Endometrial microvascular endothelial cells (primary cell): ENCODE data around the gene YIF1A. TPM values are rescaled to one million over a fixed set of nuclear protein-coding genes. Genes with fewer than 3 reads are reported as not detected.
"Not testable (repeated sequence)": the region's sequence is repeated elsewhere in the genome, so short reads cannot be mapped to it uniquely, and the experiment has no call there.

Source experiments
- in situ Hi-C: cut with HindIII; loops from 2 replicates; pipeline ENCODE4 v1.10.0; 2017; ENCODE audit warnings: low sequenced_read_pairs, low pct_unique_long_range_greater_than_20kb; ENCODE audit errors: inconsistent ontology term
- total RNA-seq: library from RNA; depleted of rRNA; stranded (reverse); fragments of >200 nt; gene quantifications from one replicate; pipeline ENCODE4 v1.2.3, GENCODE V29; 2015; ENCODE audit errors: inconsistent ontology term

The YIF1A gene
- total RNA-seq, 1 donor from 2014 or later = 171 TPM

GRCh38 chr11:66327171-66328030 is 38.5 kb upstream of the YIF1A start:
- in situ Hi-C loops = no loop called here

DNA sequence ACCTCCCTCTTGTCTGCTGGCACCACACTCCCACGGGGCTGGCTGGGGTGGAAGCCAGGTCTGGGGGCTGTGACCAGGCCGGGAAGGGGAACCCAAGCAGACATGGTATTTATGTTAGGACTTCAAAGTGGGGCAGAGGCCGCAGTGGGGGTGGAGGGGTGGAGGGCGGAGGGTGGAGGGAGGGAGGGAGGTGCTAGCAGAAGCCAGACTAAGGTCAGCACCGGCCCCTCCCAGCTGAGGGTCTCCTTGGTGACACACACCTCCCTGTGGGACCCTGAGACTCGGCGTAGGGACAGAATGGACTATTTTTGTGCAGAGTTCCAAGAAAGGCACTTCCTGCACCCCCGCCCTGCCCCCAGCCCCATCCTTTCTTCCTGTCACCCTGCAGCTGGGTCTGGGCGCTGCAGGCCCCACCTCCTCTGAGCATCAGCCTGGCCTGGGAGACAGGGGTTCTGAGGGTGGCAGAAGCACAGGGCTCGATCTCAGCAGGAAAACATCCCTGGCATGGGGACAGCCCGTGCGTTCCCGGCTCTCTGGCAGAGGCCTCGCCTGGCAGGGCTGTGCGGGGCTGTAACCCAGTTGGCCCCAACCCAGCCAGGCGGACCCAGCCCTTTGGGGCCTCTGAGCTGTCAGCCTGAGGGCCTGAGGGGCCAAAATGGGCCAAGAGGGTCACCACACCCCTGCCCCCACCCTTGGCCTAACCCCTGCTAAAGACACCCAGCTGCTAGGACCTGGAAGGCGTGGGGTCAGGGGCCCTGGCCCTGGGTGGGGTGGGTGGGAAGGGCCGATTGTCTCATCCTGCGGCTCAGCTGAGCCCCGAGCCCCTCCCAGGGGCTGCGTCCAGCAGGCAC is 37.5 kb upstream of the YIF1A start:
- in situ Hi-C loops = no loop called here

- in situ Hi-C loops = no loop called here
These were observed 36.3 kb upstream of the YIF1A start for GRCh38 chr11:66325263-66325671.

DNA sequence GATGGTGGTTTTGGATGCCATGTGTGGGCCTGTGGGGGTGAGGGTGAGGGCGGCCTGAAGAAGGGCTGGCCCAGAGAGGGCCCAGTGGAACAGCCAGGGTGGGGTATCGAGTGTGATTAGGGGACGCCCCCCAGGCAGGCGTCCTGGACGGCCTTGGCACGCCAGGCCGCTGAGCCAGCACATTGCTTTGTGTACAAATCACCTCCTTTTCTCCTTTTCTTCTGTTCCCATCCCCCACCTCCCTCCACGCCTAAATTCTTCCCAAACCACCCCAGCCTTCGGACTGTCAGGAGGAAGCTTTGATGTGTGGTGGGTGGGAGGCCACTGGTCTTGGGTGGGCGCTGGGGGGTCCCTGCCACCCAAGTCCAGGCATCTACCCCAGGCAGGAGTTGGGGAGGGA is 35.7 kb upstream of the YIF1A start:
- in situ Hi-C loops = no loop called here

DNA sequence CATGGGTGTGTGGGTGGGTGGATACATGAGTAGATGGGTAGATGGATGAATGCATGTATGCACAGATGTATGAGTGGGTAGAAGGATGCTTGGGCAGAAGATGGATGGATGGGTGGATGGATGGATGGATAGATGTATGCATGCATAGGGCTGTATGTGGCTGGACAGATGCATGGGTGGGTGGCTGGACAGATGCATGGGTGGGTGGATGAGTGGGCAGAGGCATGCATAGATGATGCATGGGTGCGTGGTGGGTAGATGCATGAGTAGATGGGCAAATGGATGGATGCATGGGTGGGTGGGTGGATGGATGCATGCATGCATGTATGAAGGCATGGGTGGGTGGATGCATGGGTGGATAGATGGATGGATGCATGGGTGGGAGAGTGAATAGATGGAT is 34.7 kb upstream of the YIF1A start:
- in situ Hi-C loops = no loop called here

- in situ Hi-C loops = no loop called here
These were observed 33.9 kb upstream of the YIF1A start for GRCh38 chr11:66322732-66323427.

DNA sequence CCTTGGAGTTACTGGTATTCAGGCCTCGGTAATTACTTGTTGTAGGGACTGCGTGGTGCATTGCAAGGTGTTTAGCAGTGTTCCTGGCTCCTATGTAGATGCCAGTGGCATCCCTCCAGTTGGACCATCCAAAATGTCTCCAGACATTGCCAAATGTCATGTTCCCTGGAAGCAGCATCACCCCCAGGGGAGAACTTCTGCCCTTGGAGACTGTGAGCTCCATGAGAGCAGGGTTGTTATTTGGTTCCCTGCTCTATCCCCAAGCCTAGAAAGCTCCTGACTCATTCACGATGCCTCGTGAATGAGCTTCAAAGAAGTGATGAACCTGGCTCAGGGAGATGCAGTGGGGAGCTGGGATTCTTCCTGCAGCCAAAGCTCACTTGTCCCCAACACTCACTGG is 32.7 kb upstream of the YIF1A start:
- in situ Hi-C loops = no loop called here

DNA sequence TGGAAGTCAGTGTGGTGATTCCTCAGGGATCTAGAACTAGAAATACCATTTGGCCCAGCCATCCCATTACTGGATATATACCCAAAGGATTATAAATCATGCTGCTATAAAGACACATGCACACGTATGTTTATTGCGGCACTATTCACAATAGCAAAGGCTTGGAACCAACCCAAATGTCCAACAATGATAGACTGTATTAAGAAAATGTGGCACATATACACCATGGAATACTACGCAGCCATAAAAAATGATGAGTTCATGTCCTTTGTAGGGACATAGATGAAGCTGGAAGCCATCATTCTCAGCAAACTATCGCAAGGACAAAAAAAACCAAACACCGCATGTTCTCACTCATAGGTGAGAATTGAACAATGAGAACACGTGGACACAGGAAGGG is 31.8 kb upstream of the YIF1A start:
- in situ Hi-C loops = not testable (repeated sequence)

- in situ Hi-C loops = not testable (repeated sequence)
These were observed 31.3 kb upstream of the YIF1A start for GRCh38 chr11:66320289-66320688.

DNA sequence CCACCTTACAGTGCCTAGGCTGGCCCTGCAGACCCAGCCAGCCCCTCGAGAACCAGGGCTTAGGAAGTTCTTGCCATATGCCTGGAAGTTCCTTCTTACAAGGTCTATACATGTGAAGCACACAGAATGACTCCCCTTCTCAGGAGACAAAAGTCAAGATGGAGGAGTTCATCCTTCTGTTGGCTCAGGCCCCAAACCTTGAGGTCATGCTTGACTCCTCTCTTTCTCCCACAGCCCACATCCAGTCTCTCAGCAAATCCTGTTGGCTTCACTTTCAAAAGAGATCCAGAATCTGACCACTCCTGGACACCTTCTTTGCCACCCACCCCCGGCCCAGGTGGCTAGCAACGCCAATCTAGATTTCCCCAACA is 29.6 kb upstream of the YIF1A start:
- in situ Hi-C loops = no loop called here

- in situ Hi-C loops = no loop called here
These were observed 29.0 kb upstream of the YIF1A start for GRCh38 chr11:66317723-66318599.

DNA sequence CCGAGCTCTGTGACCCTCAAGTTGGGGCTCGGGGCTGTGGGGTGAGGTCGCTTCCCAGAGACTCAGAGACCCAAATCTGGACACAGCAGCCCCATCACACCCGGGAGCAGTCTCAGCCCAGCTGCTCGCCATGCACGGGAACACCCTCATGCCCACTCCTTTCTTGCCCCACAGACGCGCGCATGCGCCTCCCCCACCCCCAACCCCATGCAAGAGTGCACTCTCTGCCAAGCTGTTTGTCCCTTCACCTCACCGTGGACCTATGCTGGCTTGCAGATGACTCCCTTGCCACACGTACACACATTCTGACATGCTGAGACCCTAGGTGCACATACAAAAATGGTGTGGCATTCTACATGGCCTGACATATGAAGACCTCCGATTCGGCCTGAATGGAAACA is 28.4 kb upstream of the YIF1A start:
- in situ Hi-C loops = no loop called here

- in situ Hi-C loops = no loop called here
These were observed 27.9 kb upstream of the YIF1A start, which contains the start of gene CD248 for GRCh38 chr11:66316849-66317251. TSS of gene CD248 (minus strand) at chr11:66317044. CDS start at chr11:66317027, 17 bp downstream.

DNA sequence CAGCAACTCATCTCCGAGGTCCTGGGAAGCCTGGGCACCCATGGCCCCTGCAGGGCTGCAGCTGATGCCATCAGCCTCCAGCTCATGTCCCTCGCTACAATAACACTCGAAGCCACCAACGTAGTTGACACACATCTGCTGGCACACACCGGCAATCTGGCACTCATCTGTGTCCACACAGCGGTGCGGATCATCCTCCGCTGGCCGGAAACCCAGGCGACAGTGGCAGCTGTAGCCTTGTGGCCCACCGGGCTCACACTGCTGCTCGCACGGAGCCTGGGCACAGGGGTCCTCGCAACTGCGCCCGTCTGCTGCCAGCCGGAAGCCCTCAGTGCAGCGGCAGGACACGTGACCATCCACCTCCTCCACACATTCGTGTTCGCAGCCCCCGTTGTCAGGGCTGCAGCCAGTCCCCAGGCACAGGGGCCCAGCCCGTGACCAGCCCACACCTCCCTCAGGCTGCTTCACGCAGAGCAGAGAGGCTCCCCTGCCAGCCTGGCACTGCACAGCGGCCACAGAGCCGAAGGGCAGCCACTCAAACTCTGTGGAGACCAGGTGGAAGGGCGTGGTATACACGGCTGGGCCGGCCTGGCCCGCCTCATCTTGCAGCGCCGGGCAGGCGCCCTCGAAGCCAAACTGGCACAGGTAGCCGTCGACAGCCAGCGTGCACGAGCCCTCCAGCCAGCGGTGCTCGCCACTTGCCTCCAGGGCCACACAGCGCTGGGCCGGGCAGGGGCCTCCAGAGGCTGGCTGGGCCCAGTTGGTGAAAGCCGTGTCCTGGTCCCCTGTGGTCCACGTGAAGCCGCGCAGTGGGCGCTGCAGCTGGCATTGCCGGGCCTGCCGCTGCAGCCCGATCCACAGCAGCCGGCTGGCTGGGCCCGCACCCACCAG is 27.2 kb upstream of the YIF1A start:
- in situ Hi-C loops = no loop called here

DNA sequence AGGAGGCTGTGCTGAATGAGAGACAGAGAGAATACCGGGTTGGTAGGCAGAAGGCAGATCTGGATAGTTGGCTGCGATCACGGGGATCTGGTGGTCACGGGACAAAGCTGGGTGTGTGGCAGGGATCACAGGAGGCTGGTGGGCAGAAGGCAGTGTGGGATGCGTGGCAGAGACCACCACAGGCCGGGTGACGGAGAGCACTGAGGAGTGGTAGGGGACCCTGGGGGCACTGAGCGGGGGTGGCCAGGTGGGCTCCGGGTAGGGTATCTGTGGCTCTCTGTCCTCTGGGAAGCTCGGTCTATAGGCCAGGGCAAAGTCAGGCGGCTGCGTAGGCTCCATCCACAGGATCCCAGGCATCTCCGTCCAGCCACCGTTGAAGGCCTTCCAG is 26.5 kb upstream of the YIF1A start:
- in situ Hi-C loops = no loop called here

DNA sequence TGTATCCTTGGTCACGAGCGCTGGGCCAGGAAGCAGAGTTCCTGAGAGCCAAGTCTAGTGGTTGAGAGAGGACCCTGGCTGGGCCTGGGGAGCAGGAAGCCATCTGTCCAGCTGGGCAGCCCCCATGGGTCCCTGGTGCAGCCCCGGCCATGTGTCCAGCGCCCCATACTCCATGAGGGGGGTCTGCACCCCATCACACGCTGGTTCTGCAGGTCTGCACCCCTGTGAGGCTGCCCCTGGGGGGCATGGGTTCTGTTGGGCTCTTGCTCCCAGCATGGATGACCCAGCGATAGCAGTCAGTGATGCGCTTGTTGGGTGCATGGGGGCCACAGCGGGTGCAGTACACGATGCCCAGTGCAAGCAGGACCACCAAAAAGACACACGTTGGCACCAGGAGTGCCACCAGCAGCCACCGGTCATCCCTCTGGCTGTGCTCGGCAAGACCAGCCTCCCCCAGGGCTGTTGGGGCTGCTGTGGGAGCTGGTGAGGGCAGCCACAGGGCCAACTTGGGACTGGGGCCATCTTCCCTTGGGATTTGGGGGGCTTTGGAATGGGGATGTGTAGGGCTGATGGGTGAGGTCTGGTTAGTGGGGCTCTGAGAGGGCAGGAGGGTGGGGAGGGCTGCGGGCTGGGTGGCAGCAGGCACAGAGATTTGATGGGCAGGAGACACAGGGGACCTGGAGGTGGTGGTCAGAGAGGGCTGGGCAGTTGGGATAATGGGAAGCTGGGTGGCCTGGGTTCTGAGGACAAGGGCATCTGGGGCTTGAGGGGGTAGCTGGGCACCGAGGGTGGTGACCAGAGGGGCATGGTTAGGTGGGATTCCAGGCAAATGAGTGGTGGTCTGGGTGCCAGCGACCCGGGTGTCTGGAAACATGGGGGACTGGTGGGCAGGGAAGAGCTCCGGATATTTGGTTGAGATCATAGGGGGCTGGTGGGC is 25.9 kb upstream of the YIF1A start:
- in situ Hi-C loops = no loop called here

DNA sequence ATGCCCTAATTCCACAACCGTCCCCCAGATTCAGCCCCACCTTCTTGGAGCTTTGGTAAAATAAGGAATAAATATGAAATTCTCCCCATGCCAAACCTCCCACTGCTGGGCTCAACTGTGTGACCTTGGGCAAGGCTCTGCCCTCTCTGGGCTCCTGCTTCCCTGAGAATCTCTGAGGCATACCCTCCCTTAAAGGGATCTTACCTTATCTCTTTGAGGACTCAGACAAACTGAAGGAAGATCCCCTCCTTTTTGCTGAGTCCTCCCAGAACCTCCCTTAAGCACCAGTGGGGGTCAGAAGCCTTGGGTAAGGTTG is 25.2 kb upstream of the YIF1A start:
- in situ Hi-C loops = no loop called here
